ENCODE results near the gene TNRC18.

Gene TNRC18

GRCh38 chr7:5428478-5429252 is 5.0 kb upstream of the TNRC18 start:
- peak; percentile 39 for DNase-seq

- DNase-seq, result peak; percentile 16
Observed at GRCh38 chr7:5426226-5426475, 2.5 kb upstream of the TNRC18 start.

- DNase-seq, result peak; percentile 14
Observed at GRCh38 chr7:5425507-5426225, 2.0 kb upstream of the TNRC18 start.

GRCh38 chr7:5424749-5425506 is 1.3 kb upstream of the TNRC18 start:
- DNase-seq, result peak; percentile 16

- DNase-seq, result peak; percentile 65
Observed at GRCh38 chr7:5423976-5424748, 528 bp upstream of the TNRC18 start.

GRCh38 chr7:5422396-5423305 is 983 bp downstream of the TNRC18 start:
- DNase-seq, result no peak

GRCh38 chr7:5421714-5422395 is 1.8 kb downstream of the TNRC18 start:
- no peak for DNase-seq

- no peak for DNase-seq
Observed at GRCh38 chr7:5420881-5421713, 2.5 kb downstream of the TNRC18 start.

GRCh38 chr7:5420067-5420880 is 3.4 kb downstream of the TNRC18 start:
- DNase-seq, result no peak

GRCh38 chr7:5419539-5420066 is 4.0 kb downstream of the TNRC18 start:
- DNase-seq, result no peak

GRCh38 chr7:5418285-5418582 is 5.4 kb downstream of the TNRC18 start:
- DNase-seq, result no peak

- no peak for DNase-seq
Observed at GRCh38 chr7:5417106-5418071, 6.2 kb downstream of the TNRC18 start.

- no peak for DNase-seq
Observed at GRCh38 chr7:5414916-5415315, 8.7 kb downstream of the TNRC18 start.

GRCh38 chr7:5413449-5413786 is 10.2 kb downstream of the TNRC18 start:
- DNase-seq, result no peak

- DNase-seq, result no peak
Observed at GRCh38 chr7:5408777-5409176, 14.9 kb downstream of the TNRC18 start.

GRCh38 chr7:5406957-5407945 is 16.4 kb downstream of the TNRC18 start:
- no peak for DNase-seq

GRCh38 chr7:5404421-5404826 is 19.2 kb downstream of the TNRC18 start:
- no peak for DNase-seq
